ENCODE results near the gene DRAM1.

The DRAM1 gene

DNA sequence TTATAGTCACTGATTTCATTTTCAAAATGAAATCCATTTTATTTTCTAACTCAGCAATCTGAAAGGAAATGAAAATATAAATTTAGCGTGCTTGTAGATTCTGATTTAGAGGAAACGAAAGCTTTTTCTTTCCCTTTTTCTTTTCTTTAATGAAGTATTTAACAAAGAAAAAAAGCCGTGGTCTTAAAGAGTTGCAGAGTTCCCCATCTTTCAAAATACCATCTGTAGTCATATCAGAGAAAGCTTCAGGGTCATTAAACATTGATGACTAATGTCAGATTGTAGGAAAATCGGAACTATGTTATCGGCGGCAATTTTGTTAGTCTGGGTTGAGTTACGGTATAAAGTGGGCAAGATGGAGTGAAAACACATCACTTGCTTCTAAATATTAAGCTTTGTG, 32.3 kb downstream of the DRAM1 start:
- TF ChIP-seq TEAD4 (IDR thresholded peaks at IDR 0.05) (no peak), CREB1 (IDR thresholded peaks at IDR 0.05; ENCODE audit: low read depth) (no peak), NFIC (IDR thresholded peaks at IDR 0.05) (no peak), TCF12 (IDR thresholded peaks at IDR 0.05; ENCODE audit: low read depth) (no peak), FOXM1 (IDR thresholded peaks at IDR 0.05; ENCODE audit: borderline replicate concordance, low read depth) (no peak), EP300 (IDR thresholded peaks at IDR 0.05; ENCODE audit: borderline replicate concordance) (no peak), CEBPB (IDR thresholded peaks at IDR 0.05) (no peak), EGR1 (IDR thresholded peaks at IDR 0.05) (no peak), TAF1 (IDR thresholded peaks at IDR 0.05; ENCODE audit: low read depth) (no peak), RAD21 (IDR thresholded peaks at IDR 0.05; ENCODE audit: low read depth) (no peak), ZBTB7A (IDR thresholded peaks at IDR 0.05; ENCODE audit: low read depth) (no peak), YY1 (IDR thresholded peaks at IDR 0.05; ENCODE audit: low read depth) (no peak)
- TF ChIP-seq, protein P1, sequence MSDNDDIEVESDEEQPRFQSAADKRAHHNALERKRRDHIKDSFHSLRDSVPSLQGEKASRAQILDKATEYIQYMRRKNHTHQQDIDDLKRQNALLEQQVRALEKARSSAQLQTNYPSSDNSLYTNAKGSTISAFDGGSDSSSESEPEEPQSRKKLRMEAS (IDR thresholded peaks at IDR 0.05), result no peak
- TF ChIP-seq, protein P2, sequence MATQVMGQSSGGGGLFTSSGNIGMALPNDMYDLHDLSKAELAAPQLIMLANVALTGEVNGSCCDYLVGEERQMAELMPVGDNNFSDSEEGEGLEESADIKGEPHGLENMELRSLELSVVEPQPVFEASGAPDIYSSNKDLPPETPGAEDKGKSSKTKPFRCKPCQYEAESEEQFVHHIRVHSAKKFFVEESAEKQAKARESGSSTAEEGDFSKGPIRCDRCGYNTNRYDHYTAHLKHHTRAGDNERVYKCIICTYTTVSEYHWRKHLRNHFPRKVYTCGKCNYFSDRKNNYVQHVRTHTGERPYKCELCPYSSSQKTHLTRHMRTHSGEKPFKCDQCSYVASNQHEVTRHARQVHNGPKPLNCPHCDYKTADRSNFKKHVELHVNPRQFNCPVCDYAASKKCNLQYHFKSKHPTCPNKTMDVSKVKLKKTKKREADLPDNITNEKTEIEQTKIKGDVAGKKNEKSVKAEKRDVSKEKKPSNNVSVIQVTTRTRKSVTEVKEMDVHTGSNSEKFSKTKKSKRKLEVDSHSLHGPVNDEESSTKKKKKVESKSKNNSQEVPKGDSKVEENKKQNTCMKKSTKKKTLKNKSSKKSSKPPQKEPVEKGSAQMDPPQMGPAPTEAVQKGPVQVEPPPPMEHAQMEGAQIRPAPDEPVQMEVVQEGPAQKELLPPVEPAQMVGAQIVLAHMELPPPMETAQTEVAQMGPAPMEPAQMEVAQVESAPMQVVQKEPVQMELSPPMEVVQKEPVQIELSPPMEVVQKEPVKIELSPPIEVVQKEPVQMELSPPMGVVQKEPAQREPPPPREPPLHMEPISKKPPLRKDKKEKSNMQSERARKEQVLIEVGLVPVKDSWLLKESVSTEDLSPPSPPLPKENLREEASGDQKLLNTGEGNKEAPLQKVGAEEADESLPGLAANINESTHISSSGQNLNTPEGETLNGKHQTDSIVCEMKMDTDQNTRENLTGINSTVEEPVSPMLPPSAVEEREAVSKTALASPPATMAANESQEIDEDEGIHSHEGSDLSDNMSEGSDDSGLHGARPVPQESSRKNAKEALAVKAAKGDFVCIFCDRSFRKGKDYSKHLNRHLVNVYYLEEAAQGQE (IDR thresholded peaks at IDR 0.05; ENCODE audit: low read depth), result no peak
- TF ChIP-seq, protein P3, sequence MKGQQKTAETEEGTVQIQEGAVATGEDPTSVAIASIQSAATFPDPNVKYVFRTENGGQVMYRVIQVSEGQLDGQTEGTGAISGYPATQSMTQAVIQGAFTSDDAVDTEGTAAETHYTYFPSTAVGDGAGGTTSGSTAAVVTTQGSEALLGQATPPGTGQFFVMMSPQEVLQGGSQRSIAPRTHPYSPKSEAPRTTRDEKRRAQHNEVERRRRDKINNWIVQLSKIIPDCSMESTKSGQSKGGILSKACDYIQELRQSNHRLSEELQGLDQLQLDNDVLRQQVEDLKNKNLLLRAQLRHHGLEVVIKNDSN (IDR thresholded peaks at IDR 0.05), result no peak

DNA sequence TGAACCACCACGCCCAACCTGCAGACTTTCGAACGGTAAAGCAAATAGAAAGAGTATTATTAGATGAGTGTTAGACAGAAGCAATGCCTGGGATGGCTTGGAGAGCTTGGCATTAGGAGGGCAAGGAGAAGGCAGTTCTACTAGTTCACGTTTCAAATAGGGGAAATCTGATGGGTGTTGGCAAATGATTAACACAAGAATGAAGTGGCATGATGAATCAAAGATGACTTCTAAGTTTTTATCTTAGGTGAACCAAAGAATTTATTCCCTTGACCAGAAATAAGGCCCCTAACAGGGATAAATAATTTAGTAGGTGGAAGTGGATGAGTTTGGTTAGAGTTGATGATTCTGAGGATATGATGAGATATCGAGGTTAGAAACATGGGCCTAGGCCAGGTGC, 38.5 kb downstream of the DRAM1 start:
- no peak for TF ChIP-seq TEAD4 (IDR thresholded peaks at IDR 0.05)
- TF ChIP-seq, protein P1 (IDR thresholded peaks at IDR 0.05), result no peak
- TF ChIP-seq CREB1 (IDR thresholded peaks at IDR 0.05; ENCODE audit: low read depth), result no peak
- no peak for TF ChIP-seq TAF1 (IDR thresholded peaks at IDR 0.05; ENCODE audit: low read depth)
- TF ChIP-seq, protein P3 (IDR thresholded peaks at IDR 0.05), result no peak
- no peak for TF ChIP-seq FOXM1 (IDR thresholded peaks at IDR 0.05; ENCODE audit: borderline replicate concordance, low read depth)
- TF ChIP-seq NFIC (IDR thresholded peaks at IDR 0.05), result no peak
- no peak for TF ChIP-seq CEBPB (IDR thresholded peaks at IDR 0.05)
- TF ChIP-seq YY1 (IDR thresholded peaks at IDR 0.05; ENCODE audit: low read depth), result no peak
- TF ChIP-seq ZBTB7A (IDR thresholded peaks at IDR 0.05; ENCODE audit: low read depth), result no peak
- no peak for TF ChIP-seq EP300 (IDR thresholded peaks at IDR 0.05; ENCODE audit: borderline replicate concordance)
- TF ChIP-seq EGR1 (IDR thresholded peaks at IDR 0.05), result no peak
- no peak for TF ChIP-seq TCF12 (IDR thresholded peaks at IDR 0.05; ENCODE audit: low read depth)
- no peak for TF ChIP-seq RAD21 (IDR thresholded peaks at IDR 0.05; ENCODE audit: low read depth)

DNA sequence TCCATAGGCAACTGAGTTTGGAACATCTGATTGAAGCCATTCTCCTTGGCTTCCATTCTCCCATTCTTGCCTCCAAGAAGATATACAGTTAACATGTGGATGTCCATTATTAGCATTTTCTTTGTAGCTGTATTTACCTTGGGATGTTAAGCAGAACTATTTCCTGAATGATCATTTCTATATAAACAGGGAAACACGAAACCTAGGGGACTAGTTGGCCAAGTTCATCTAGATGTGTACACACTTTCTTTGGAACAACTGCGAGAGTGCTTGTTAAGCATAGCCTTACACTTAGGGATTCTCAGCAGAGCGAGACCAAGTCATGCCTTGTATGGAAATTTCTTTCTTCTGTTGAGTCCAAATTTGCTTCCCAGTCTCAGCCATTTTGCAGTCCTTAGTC, 42.1 kb downstream of the DRAM1 start:
- TF ChIP-seq, protein P3 (IDR thresholded peaks at IDR 0.05), result no peak
- no peak for TF ChIP-seq YY1 (IDR thresholded peaks at IDR 0.05; ENCODE audit: low read depth)
- no peak for TF ChIP-seq EP300 (IDR thresholded peaks at IDR 0.05; ENCODE audit: borderline replicate concordance)
- no peak for TF ChIP-seq TCF12 (IDR thresholded peaks at IDR 0.05; ENCODE audit: low read depth)
- no peak for TF ChIP-seq TAF1 (IDR thresholded peaks at IDR 0.05; ENCODE audit: low read depth)

DNA sequence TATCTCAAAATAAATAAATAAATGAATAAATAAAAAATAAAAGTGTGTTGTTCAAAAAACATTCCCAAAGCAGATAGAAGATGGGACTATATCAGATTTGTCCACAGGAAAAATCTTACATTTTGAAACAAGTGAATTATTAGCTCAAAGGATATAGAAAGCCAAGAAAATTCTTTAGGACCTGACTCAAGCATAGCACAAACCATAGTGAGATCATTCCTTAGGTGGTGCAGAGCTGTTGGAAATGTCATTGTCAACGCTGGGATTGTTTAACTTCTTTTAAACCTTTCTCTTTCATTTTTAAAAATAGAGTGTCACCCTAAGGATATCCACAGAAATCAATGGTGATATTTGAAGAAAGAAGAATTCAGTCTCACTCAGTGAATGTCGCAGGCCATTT, 43.5 kb downstream of the DRAM1 start:
- TF ChIP-seq TEAD4 (IDR thresholded peaks at IDR 0.05) (no peak), ZBTB7A (IDR thresholded peaks at IDR 0.05; ENCODE audit: low read depth) (no peak), EP300 (IDR thresholded peaks at IDR 0.05; ENCODE audit: borderline replicate concordance) (no peak), EGR1 (IDR thresholded peaks at IDR 0.05) (no peak), TAF1 (IDR thresholded peaks at IDR 0.05; ENCODE audit: low read depth) (no peak), CEBPB (IDR thresholded peaks at IDR 0.05) (no peak), TCF12 (IDR thresholded peaks at IDR 0.05; ENCODE audit: low read depth) (no peak), YY1 (IDR thresholded peaks at IDR 0.05; ENCODE audit: low read depth) (no peak), FOXM1 (IDR thresholded peaks at IDR 0.05; ENCODE audit: borderline replicate concordance, low read depth) (no peak), NFIC (IDR thresholded peaks at IDR 0.05) (no peak)
- TF ChIP-seq, protein P3 (IDR thresholded peaks at IDR 0.05), result no peak

DNA sequence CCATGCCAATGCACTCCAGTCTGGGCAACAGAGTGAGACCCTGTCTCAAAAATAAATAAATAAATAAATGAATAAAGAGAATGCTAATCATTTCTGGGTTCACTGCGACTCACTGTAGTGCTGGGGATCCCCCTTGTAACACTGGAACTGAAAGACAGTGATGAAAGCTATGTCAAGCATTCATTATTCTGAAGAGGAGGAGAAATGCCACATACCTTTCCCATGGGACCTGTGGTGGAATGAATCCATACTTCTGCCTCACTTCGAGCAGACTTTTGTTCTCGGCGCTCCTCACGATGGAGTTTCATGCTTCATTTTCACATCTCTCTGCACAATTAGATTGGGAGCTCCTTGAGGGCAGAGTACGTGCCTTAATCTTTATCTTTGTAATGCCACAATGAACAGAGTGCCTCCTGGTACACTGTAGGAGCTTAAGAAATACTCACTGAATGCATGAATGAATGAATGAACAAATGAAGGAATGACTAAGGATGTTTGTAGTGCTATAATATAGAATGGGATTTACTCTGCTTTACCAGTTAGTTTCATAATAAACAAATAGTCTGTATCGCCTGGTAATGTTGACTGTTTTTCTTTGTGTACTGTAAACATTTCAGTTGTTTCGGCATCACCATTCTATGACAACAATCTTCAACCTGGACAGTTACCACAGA, 45.8 kb downstream of the DRAM1 start:
- TF ChIP-seq EP300 (IDR thresholded peaks at IDR 0.05; ENCODE audit: borderline replicate concordance), result no peak
- TF ChIP-seq TAF1 (IDR thresholded peaks at IDR 0.05; ENCODE audit: low read depth), result no peak
- TF ChIP-seq CEBPB (IDR thresholded peaks at IDR 0.05), result no peak
- no peak for TF ChIP-seq CREB1 (IDR thresholded peaks at IDR 0.05; ENCODE audit: low read depth)
- TF ChIP-seq, protein P2 (IDR thresholded peaks at IDR 0.05; ENCODE audit: low read depth), result no peak

Data from Ishikawa (cell line).